ENCODE measurements around the gene SOX8.

Gene SOX8

DNA sequence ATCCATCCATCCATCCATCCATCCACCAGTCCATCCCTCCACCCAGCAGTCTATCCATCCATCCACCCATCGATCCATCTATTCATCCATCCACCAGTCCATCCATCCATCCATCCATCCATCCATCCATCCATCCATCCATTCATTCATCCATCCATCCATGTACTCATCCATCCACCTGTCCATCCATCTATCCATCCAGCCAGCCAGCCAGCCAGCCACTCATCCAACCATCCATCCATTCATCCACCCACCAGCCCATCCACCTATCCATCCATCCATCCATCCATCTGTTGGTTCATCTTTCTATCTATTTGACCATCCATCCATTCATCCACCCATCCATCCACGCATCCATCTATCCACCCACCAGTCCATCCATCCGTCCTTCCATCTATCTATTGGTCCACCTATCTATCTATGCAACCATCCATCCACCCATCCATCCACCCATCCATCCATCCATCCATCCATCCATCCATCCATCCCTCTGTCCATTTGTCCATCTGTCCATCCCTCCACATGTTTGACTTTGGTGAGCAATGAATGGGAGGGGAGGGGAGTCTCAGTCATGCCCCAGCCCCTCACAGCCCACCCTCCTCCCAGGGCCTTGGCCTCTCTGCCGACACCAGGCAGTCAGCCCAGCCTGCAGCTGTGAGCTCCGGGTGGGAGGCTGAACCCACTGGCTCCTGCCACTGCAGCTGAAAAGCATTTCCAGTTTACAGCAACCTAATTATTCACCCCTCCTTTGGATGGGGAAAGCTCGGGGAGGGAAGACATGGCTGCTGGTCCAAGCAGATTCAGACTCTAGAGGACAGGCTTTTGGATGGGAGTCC is 52.9 kb downstream of the SOX8 start:
- Histone ChIP-seq H3K9ac (ENCODE audit: low read length) (no peak overlapping the region), H3K27me3 (ENCODE audit: control insufficient read depth, insufficient read depth, low read length) (no peaks in the 10 kb centered on the region), H3K4me3 (ENCODE audit: low read length) (no peak overlapping the region), H3K36me3 (ENCODE audit: control insufficient read depth, low read depth, low read length) (no peaks in the 10 kb centered on the region), H3K27ac (ENCODE audit: low read length) (no peak overlapping the region), H3K4me1 (ENCODE audit: control insufficient read depth, low read depth, low read length) (no peaks in the 10 kb centered on the region), H3K9me3 (ENCODE audit: control insufficient read depth, low read depth, low read length) (no peaks in the 10 kb centered on the region)

DNA sequence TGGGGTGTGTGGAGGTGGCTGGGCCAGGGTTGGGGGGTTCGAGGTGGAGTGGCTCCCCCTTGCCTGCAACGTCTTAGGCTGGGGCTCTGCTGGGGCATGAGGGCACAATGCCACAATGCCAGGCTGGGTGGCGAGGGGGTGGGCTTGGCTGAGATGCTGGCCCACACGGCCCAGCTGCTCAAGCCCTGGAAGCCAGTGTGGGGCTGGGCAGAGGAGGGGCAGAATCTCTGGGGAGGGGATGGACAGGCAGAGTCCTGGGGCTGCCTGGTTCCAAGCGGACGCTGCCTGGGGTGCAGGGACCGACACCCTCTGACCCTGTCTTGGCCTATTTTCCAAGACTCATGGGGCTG is 53.5 kb downstream of the SOX8 start:
- H3K27me3 ChIP-seq (ENCODE audit: control insufficient read depth, insufficient read depth, low read length), result no peaks in the 10 kb centered on the region

DNA sequence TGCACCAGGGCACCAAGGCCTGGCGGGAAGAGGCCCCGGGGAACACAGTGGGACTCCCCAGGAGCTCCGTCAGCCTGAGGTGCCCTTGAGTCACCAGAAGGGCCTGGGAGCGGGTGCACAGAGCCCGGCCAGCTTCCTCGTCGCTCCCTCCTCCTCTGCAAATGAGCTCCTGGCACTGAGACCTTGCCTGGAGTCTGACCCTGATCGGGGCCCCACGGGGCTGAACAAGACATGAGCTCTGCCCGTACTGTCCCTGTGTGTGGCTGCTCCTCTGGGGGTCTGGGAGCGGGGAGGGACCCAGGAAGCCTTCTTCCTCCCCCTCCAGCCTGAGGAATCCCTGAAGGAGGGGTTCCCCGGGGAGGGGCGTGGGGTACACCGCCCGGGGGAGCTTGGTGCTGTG is 54.6 kb downstream of the SOX8 start:
- Histone ChIP-seq H3K4me1 (ENCODE audit: control insufficient read depth, low read depth, low read length) (no peaks in the 10 kb centered on the region), H3K9ac (ENCODE audit: low read length) (no peak overlapping the region), H3K4me3 (ENCODE audit: low read length) (no peak overlapping the region), H3K27me3 (ENCODE audit: control insufficient read depth, insufficient read depth, low read length) (no peaks in the 10 kb centered on the region), H3K9me3 (ENCODE audit: control insufficient read depth, low read depth, low read length) (no peaks in the 10 kb centered on the region), H3K36me3 (ENCODE audit: control insufficient read depth, low read depth, low read length) (no peaks in the 10 kb centered on the region), H3K27ac (ENCODE audit: low read length) (no peak overlapping the region)

More for the DNA sequence above, 53.5 kb downstream of the SOX8 start:
- H3K9ac ChIP-seq (ENCODE audit: low read length), result no peak overlapping the region
- H3K36me3 ChIP-seq (ENCODE audit: control insufficient read depth, low read depth, low read length), result no peaks in the 10 kb centered on the region
- H3K4me3 ChIP-seq (ENCODE audit: low read length), result no peak overlapping the region
- no peak overlapping the region for H3K27ac ChIP-seq (ENCODE audit: low read length)
- H3K4me1 ChIP-seq (ENCODE audit: control insufficient read depth, low read depth, low read length), result no peaks in the 10 kb centered on the region
- no peaks in the 10 kb centered on the region for H3K9me3 ChIP-seq (ENCODE audit: control insufficient read depth, low read depth, low read length)
